ENCODE measurements around the gene FYCO1.

FYCO1 gene

DNA sequence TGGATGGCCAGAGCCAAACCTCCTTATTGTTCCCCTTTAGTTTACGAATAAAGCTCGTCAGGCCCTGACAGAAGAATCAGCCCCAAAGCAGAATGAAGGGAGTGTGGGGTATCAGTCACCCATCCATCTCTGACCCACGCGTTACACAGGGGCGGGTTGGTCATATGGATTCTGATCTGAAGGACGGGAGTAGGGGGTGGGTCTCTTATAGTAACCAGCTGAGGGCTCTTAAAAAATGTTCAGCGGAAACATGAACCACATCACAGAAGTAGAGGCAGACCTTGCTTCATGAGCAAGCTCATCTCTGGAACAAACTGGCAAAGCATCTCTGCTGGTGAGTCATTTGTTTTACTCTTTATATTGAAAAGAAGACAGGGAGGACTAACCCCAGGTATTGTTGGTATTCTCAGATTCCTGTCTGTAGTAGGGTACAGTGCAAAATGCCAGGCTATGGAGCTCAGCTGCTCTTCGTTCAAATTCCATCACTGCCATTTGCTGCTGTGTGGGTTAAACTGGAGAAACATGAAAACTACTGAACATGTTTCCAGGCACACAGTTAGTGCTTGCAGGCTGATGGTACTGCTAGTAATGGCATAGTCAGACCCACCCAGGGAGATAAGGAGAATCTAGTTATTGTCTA is 52.3 kb downstream of the FYCO1 start, which contains the start of gene CXCR6:
TSS of gene CXCR6 (plus strand) at position 258 of the 640 bp plus-strand sequence. CDS start 3,018 bp downstream, outside the sequence.
- no peak for DNase-seq (ENCODE audit: low read depth)

- DNase-seq (ENCODE audit: low read depth) = no peak
These were observed 53.4 kb downstream of the FYCO1 start for GRCh38 chr3:45942051-45942825.

DNA sequence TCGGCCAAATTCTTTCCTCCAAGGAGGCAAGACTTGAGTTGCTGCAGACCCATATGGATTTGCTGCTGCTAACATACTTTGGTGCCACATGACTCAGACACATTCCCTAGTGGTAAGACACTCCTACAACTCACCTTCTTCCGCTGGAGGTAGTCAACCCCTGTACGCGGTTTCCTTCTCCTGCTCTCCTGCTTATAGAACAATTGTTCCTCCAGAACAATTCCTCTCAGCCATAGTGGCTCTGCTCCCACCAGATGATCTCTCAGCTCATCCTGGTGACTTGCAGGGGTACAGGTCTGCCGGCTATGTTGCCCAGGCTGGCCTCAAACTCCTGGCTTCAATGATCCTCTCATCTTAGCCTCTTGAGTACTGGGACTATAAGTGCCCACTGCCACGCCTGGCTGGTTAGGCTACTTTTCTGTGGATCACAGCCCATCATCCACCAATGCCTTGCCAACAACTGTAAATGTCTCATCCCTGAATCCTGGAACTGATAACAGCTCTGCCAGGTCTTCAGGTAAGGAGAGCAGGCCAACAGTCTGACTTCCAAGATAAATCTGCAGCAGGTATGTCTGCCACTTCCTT is 54.8 kb downstream of the FYCO1 start:
- no peak for DNase-seq (ENCODE audit: low read depth)

GRCh38 chr3:45940004-45940780 is 55.4 kb downstream of the FYCO1 start:
- DNase-seq (ENCODE audit: low read depth) = no peak

DNA sequence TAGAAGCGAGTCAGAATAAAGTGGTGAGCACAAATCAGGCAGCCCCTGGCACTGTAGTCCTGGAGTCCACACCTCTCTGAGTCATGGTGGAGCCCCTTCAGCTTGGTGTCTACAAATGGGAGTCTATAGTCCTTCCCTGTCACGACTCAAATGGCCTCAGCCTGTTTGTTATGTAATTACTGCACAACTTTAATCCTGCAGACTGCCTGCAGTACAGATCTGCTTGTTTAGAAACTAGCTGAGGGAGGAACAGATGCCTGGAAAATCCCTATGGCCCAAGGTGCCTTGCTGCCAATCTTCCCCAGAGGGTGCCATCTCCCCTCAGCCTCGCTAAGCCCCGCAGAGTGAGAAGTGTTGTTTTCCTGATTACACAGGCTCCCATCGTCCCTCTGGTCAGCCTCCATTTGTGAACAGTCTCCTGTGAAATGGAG is 56.3 kb downstream of the FYCO1 start:
- no peak for DNase-seq (ENCODE audit: low read depth)

DNA sequence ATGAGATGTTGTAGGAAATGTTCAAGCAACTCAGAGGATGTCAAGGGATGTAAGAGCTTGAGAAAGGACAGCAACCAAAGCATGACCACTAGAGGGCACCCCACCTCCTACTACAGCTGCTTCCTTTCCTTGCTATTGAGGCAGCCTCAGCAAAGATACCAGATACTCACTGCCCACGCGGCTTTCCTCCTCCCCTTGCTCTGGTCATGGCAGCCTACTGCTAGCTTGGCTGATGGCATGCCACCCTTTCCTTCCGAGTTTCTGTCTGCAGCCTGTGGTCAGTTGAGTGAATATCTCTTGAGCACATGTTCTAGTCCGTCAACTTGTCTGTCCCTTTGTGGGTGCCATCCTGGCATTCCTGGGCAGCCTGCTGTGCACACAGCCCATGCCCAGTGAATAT is 56.8 kb downstream of the FYCO1 start:
- DNase-seq (ENCODE audit: low read depth) = peak; percentile 65

DNA sequence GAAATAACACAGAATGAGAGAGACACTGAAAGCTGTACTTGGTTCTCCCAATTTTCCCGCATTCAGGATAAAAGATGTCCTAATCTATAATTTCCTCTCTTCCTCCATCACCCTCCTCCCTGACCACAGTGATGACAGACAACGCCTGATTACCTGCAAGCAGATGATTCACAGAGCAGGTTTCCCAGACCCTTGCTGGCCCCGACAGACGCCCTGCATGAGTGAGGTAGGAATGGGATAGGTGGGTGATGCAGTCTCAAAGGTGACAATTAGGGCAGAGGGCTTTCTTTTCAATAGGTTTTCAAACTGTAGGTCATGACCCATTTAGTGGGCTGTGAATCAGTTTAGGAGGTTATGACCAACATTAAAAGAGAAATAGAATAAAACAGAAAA is 57.6 kb downstream of the FYCO1 start:
- no peak for DNase-seq (ENCODE audit: low read depth)

DNA sequence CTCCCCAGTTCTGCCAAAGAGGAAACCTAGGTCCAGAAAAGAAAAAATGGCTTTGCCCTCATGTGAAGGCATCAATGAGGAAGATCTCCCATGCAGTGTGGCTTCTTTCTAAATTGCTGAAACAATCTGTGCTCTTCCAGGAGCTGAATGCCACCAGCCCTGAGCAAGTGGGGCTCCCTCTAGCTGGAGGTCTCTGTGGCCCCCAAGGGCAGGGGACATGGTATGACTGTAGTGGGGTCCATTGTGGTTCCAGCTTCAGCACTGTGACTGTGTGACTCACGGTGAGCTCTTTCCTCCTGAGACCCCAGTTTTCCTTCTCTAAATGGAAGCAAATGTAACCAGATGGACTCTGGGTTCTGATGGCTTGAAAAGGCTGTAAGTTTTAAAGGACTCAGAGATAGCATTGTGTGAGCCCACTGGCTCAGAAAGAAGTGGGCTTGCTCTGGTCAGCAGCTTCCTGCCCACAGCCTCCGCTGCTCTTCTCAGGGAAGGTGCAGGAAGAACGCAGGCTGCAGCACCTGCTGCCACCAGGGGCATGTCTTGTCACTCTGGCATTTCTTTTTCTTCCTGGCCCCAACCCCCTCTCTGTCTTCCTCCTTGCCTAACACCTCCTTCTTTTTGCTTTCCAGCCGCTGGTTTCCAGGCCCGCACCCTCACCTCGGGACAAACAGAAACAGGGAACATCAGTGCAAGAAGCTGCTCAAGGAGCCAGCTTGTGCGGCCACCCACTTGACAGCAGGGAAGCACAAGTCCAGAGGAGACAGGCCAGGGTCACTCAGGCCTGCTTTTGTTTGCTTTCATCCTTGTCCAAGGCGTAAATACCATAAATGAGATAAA is 58.2 kb downstream of the FYCO1 start:
- DNase-seq (ENCODE audit: low read depth) = no peak

DNA sequence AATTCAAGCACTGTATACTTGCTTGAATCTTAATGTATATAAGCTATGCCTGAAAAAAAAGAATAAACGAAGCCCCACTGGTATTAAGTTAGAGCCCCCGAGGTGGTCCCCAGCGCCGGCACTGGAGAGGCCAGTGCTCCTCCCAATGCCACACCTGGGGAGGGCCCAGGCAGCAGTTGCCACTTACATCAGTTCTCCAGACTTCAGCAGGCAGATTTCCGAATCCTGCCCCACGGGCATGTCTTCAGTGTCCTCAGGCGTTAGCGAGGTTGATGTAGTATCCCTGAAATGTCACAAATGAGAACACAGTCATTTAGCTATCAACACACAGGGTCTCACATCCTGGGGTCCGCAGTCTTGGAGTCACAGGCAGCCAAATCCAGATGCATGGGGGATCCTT is 59.4 kb downstream of the FYCO1 start:
- no peak for DNase-seq (ENCODE audit: low read depth)

DNA sequence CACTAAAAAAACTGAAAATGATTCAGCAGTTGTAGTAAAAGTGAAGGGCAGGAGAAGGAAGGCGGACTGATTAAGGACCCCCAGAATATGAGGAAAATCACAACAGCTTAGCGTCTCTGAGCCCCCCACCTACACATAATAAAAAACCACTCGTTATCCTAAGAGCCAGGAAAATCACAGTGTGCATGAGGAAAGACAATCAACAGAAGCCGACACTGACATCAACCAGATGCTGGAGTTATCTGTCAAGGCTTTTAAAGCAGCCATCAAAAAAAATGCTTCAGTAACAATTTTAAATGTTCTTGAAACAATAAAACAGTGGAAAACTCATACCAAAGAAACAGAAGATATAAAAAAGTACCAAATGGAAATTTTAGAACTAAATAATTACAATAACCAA is 62.0 kb downstream of the FYCO1 start:
- no peak for DNase-seq (ENCODE audit: low read depth)

DNA sequence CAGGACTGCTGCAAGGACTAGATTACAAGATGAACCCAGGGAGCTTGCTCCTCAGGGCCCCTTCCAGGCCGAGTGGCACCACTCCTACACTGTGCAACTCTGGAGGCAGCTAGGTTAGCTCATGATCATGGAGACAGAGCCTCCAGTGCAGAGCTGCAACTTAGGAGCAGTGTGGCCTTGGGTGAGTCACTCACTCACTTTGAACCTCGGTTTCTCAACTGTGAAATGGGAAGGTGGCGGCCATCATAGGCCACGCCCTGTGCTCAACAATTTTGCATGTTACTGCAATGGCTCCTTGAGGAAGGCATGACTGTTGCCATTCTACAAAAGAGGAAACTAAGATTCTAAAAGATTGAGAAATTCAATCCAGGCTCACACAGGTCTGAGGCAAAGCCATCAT is 63.5 kb downstream of the FYCO1 start:
- no peak for DNase-seq (ENCODE audit: low read depth)

GRCh38 chr3:45931496-45931895 is 64.1 kb downstream of the FYCO1 start:
- no peak for DNase-seq (ENCODE audit: low read depth)

DNA sequence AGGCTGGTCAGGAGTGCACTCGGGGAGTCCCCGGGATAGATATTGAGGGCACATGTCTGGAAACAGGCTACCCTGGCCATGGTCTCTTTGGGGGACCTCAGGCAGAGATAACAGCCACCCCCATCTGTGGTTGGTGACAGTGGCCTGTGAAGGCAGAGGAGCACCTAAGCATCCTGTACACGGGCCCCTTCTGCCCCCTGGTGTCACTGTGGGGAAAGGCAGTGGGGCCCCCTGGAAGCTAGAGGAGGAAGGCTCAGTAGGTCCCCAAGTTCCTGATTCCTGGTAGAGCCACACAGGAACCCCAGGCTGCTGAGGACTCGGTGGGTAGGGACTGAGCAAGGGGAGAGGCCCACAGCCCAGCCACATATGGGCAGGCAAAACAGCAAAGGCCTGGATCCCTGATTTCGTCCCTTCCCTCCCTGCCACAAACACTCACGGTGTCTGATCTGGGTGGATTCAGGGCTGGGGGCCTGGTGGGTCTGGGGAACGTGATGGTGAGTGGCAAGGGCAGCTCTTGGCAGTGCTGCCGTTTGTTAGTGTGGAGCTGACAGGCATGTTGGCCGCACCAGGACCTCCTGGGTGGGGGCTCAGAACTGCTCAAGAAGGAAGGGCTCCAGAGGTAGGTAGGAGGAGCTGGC is 66.5 kb downstream of the FYCO1 start:
- DNase-seq (ENCODE audit: low read depth) = peak; percentile 47

DNA sequence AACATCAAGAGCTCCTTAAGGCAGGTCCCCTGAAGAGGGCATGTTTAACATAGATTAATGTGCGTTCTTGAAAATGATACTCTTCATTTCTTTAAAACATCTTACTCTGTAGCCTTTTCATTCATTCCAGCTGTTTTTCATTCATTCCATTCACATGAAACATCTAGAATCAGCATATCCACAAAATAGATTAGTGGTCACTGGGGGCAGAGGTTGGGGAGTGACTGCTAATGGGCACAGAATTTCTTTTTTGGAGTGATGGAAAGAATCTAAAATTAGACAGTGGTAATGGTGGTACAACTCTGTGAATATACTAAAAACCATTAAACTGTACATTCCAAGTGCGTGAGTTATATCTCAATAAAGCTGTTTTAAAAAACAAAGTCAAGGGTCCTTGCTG is 67.7 kb downstream of the FYCO1 start:
- no peak for DNase-seq (ENCODE audit: low read depth)

DNA sequence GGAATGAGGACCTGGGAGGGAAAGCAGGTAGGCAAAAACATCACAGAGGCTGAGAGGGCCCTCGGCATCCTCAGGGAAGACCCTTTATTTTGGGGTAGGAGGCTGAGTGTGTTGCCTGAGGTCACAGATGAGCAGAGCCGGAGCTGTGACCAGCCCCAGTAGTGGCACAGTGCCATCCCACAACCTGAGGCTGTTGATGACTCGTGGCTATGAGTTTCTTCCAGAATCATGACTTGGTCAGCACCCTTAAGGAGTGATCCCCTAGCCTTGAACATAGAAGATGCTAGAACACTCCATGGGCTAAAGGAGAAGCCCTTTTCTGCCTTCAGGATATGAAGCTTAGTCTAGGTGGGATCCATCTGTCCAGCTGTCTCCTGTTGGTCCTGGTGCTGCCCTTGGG is 71.9 kb downstream of the FYCO1 start:
- no peak for DNase-seq (ENCODE audit: low read depth)

DNA sequence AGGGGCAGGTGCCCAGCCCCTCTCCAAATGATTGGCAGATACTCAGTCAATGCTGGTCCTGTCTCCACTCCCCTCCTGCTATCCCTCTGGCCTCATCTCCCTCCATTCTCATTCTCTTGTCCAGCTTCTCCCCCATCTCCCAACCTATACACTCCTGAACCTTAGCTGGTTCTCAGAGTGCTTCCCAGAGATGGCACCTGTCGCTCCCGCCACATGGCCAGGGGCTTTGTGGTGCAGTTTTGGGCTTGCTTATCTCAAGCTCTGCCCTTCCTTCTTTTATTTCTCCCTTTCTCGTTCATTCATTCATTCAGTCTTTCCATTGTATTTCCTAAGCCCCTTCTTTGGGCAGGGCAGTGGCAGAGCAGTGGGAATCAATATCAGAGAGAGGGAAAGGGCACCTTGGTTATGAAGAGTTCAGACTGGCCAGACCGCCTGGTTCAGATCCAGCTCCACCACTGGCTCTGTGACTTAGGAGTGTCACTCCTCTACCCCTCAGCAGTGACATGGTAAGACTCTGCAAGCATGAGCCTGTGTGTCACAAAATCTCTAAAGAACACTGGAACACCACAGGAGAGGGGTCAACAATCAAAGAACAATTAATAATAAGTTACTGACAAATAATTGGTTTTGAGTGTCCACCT is 72.6 kb downstream of the FYCO1 start:
- DNase-seq (ENCODE audit: low read depth) = no peak

GRCh38 chr3:45922039-45922326 is 73.6 kb downstream of the FYCO1 start:
- no peak for DNase-seq (ENCODE audit: low read depth)

- DNase-seq (ENCODE audit: low read depth) = no peak
These were observed 74.2 kb downstream of the FYCO1 start for GRCh38 chr3:45921158-45922038.

GRCh38 chr3:45917146-45917898 is 78.3 kb downstream of the FYCO1 start:
- no peak for DNase-seq (ENCODE audit: low read depth)

All from stimulated activated CD8-positive, alpha-beta memory T cell treated with anti-CD3 and anti-CD28 coated beads, Interleukin-12 subunit alpha, Interleukin-12 subunit beta, amount 100 ng/mL, for 4 hours (primary cell).